ENCODE measurements around the gene PAH. TPM values are rescaled to one million over a fixed set of nuclear protein-coding genes. Genes with fewer than 3 reads are reported as not detected.

PAH gene
- total RNA-seq, 6 experiments from 2014 or later, result 873 to 2,034 (median 1,035) TPM

DNA sequence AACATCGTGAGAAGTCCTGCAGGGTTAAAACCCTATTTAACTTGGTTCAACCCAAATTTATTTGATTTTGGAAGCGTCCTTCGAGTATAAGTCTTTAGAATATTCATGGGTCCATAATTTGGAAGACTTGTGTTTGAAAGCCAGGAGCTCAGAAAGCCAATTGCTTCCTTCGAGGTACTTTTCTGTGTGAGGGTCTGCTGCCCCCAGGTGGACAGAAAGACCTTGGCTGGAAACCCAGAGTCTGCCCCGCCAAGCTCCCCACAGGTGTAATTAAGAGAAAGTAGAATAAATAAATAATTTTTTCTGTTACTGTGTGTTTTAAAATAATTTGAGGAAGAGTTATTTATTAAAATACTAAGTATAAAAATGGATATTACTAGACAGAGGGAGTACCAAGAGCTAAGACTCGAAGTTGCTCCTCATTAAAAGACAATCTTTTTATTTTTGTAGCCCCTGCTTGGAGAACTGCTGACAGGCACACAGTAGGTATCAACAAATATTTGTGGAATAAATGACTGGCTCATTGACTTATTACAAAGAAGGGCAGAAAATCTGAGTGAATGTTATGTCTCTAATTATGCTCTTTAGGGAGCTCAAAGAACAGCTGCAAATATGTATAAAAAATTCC is 105.8 kb downstream of the PAH start:
- peak in 3 of 4 donors; percentile 46 to 54 (median 47) for ATAC-seq
- DNase-seq, result peak in 1 of 3 donors; percentile 26
- Histone ChIP-seq H3K4me3 (no peak overlapping the region), H3K36me3 (no peaks in the 10 kb centered on the region), H3K27ac (no peak overlapping the region), H3K9me3 (no peaks in the 10 kb centered on the region), H3K4me1 (peaks cover 0 to 8% (median 0%) of the 10 kb centered on the region in 4 donors), H3K27me3 (no peaks in the 10 kb centered on the region)
- intact Hi-C loops (cut with DNase I), result no loop called here
- WGBS (ENCODE audit: insufficient coverage, low coverage, low lambda C conversion rate, missing lambda C conversion rate), result 35% methylated on average over 6 of the region's 6 CpGs
- TF ChIP-seq POLR2A (IDR thresholded peaks at IDR 0.05), result no peak
- TF ChIP-seq, protein P1, sequence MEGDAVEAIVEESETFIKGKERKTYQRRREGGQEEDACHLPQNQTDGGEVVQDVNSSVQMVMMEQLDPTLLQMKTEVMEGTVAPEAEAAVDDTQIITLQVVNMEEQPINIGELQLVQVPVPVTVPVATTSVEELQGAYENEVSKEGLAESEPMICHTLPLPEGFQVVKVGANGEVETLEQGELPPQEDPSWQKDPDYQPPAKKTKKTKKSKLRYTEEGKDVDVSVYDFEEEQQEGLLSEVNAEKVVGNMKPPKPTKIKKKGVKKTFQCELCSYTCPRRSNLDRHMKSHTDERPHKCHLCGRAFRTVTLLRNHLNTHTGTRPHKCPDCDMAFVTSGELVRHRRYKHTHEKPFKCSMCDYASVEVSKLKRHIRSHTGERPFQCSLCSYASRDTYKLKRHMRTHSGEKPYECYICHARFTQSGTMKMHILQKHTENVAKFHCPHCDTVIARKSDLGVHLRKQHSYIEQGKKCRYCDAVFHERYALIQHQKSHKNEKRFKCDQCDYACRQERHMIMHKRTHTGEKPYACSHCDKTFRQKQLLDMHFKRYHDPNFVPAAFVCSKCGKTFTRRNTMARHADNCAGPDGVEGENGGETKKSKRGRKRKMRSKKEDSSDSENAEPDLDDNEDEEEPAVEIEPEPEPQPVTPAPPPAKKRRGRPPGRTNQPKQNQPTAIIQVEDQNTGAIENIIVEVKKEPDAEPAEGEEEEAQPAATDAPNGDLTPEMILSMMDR (IDR thresholded peaks at IDR 0.05), result peak; percentile 11 to 52 (median 46)

GRCh38 chr12:102808412-102808811 is 108.6 kb downstream of the PAH start:
- Histone ChIP-seq H3K27ac (no peak overlapping the region), H3K9me3 (no peaks in the 10 kb centered on the region), H3K27me3 (no peaks in the 10 kb centered on the region), H3K4me1 (peaks cover 0 to 8% (median 0%) of the 10 kb centered on the region in 4 donors), H3K36me3 (no peaks in the 10 kb centered on the region), H3K4me3 (no peak overlapping the region)
- peak in 3 of 4 donors; percentile 43 to 94 (median 67) for ATAC-seq
- no peak for DNase-seq
- TF ChIP-seq, protein P1 (IDR thresholded peaks at IDR 0.05), result no peak
- TF ChIP-seq POLR2A (IDR thresholded peaks at IDR 0.05), result no peak
- intact Hi-C loops (cut with DNase I), result no loop called here
- 40% methylated on average over 3 of the region's 3 CpGs for WGBS (ENCODE audit: insufficient coverage, low coverage, low lambda C conversion rate, missing lambda C conversion rate)

DNA sequence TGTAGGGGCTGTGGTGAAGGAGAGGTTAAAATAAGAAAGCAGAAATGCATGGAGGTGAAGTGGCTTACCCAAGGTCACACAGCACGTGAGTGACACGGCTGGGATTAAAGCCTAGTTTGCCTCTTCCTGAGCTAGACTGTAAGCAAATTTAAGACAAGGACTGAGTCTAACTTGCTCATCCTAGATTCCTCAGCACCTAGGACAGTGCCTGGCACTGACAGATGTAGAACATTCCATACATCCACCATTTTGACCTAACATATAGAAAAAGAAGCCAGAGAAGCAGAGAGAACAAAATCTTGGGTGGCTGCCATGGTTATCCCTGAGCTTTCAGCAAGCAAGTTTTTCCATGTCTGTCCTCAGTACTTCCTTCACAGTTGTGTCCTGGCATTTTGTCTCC is 110.5 kb downstream of the PAH start:
- Histone ChIP-seq H3K27me3 (no peaks in the 10 kb centered on the region), H3K27ac (no peak overlapping the region), H3K4me1 (peaks cover 0 to 8% (median 0%) of the 10 kb centered on the region in 4 donors), H3K4me3 (no peak overlapping the region), H3K36me3 (no peaks in the 10 kb centered on the region), H3K9me3 (no peaks in the 10 kb centered on the region)
- DNase-seq (no peak), ATAC-seq (no peak)
- TF ChIP-seq POLR2A (IDR thresholded peaks at IDR 0.05), result no peak
- WGBS (ENCODE audit: insufficient coverage, low coverage, low lambda C conversion rate, missing lambda C conversion rate), result 57% methylated on average over 1 of the region's 2 CpGs
- intact Hi-C loops (cut with DNase I), result no loop called here

DNA sequence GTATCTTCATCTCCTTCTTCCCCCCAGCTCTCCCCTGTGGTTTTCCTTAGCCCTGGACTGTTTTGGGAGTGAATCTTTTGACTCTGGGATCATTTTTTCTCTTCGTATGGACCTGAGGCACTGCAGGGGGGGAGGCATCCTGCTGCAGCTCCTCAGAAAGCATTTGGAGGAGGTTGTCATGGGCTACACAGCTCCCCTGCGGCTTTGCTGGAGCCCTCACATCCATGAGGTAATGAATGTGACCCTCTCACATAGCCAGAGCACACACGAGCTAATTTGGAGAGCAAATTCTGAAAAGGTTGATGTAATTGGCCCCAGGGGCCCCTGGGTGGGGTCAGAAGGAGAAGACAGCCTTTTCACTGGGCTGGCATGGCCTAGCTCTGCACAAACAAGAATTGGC is 110.9 kb downstream of the PAH start:
- H3K27ac ChIP-seq, result no peak overlapping the region
- no peak for DNase-seq
- H3K4me1 ChIP-seq, result peaks cover 0 to 8% (median 0%) of the 10 kb centered on the region in 4 donors
- no peaks in the 10 kb centered on the region for H3K36me3 ChIP-seq
- no peaks in the 10 kb centered on the region for H3K9me3 ChIP-seq
- 20% methylated on average over 1 of the region's 3 CpGs for WGBS (ENCODE audit: insufficient coverage, low coverage, low lambda C conversion rate, missing lambda C conversion rate)
- no peak for TF ChIP-seq POLR2A (IDR thresholded peaks at IDR 0.05)
- TF ChIP-seq, protein P1 (IDR thresholded peaks at IDR 0.05), result no peak
- H3K4me3 ChIP-seq, result no peak overlapping the region
- intact Hi-C loops (cut with DNase I), result no loop called here
- H3K27me3 ChIP-seq, result no peaks in the 10 kb centered on the region
- ATAC-seq, result no peak

DNA sequence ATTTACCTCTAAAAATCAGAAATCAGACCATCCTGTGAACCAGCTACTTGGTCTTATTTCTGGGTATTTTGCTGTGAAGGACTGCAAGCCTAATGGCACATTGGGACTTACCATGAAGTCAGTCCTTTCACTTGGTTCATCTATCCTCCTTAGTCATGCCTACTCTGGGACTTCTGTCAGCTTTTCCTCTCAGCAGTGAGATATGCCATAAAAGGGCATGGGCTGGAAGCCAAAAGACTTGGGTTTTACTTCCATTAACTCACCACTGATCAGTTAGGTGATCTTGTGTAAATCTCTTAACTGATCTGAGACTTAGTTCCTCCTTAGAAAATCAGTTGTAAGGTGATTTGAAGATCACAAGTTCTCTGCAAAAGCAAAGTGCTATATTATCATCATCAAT is 116.5 kb downstream of the PAH start:
- intact Hi-C loops (cut with DNase I), result no loop called here
- Histone ChIP-seq H3K27me3 (no peaks in the 10 kb centered on the region), H3K36me3 (no peaks in the 10 kb centered on the region), H3K27ac (no peak overlapping the region), H3K4me3 (no peak overlapping the region), H3K9me3 (no peaks in the 10 kb centered on the region), H3K4me1 (no peaks in the 10 kb centered on the region)
- ATAC-seq (no peak), DNase-seq (no peak)
- TF ChIP-seq POLR2A (IDR thresholded peaks at IDR 0.05), result no peak
- TF ChIP-seq, protein P1 (IDR thresholded peaks at IDR 0.05), result no peak

Measured in right lobe of liver (tissue), 6 donors.